IPS DF 6.9 (cell line): ENCODE results near the gene PITPNC1.

Experiments
- DNase-seq: peaks from one replicate; pipeline ENCODE4 v3.0.0-alpha.2; 2013; ENCODE audit warnings: low read depth, low spot score
- H3K27ac ChIP-seq: one replicate; pipeline ENCODE4 v1.5.1; 2013; ENCODE audit warnings: low read length, control low read depth
- H3K27me3 ChIP-seq: 2 replicates; pipeline ENCODE4 v1.6.1; 2013; ENCODE audit warnings: mild to moderate bottlenecking, low read length; ENCODE audit not compliant: control insufficient read depth, insufficient read depth
- H3K36me3 ChIP-seq: 2 replicates; pipeline ENCODE4 v1.6.1; 2013; ENCODE audit warnings: low read length; ENCODE audit not compliant: control insufficient read depth, insufficient read depth
- H3K4me1 ChIP-seq: 2 replicates; pipeline ENCODE4 v1.6.1; 2013; ENCODE audit warnings: low read length; ENCODE audit not compliant: control insufficient read depth, insufficient read depth
- H3K4me3 ChIP-seq: 2 replicates; pipeline ENCODE4 v1.5.1; 2013; ENCODE audit warnings: mild to moderate bottlenecking, low read length
- H3K9me3 ChIP-seq: 2 replicates; pipeline ENCODE4 v1.6.1; 2013; ENCODE audit warnings: low read length, inconsistent platforms; ENCODE audit not compliant: control insufficient read depth, insufficient read depth
- WGBS: extraction: QIAGEN DNeasy Blood & Tissue Kit; methylation state at CpG from one replicate; pipeline ENCODE4 v1.1.7; 2013; ENCODE audit warnings: mixed read lengths, missing lambda C conversion rate; ENCODE audit not compliant: insufficient read length, insufficient coverage; 5-methylcytosine and 5-hydroxymethylcytosine counted together

Gene PITPNC1

GRCh38 chr17:67675481-67675880 lies 298.4 kb downstream of the PITPNC1 start:
- Histone ChIP-seq H3K9me3 (no peaks in the 10 kb centered on the region), H3K27me3 (no peaks in the 10 kb centered on the region), H3K4me1 (no peaks in the 10 kb centered on the region), H3K27ac (no peak overlapping the region), H3K36me3 (no peaks in the 10 kb centered on the region), H3K4me3 (no peak overlapping the region)
- no CpG with 5 or more reads among the region's 4 CpGs for WGBS
- no peak for DNase-seq

GRCh38 chr17:67676305-67676704 lies 299.2 kb downstream of the PITPNC1 start:
- no CpG with 5 or more reads among the region's 4 CpGs for WGBS
- DNase-seq, result no peak
- no peak overlapping the region for H3K27ac ChIP-seq
- no peaks in the 10 kb centered on the region for H3K9me3 ChIP-seq
- H3K36me3 ChIP-seq, result no peaks in the 10 kb centered on the region
- H3K27me3 ChIP-seq, result no peaks in the 10 kb centered on the region
- H3K4me3 ChIP-seq, result no peak overlapping the region
- no peaks in the 10 kb centered on the region for H3K4me1 ChIP-seq

- Histone ChIP-seq H3K27ac (no peak overlapping the region), H3K27me3 (no peaks in the 10 kb centered on the region), H3K4me1 (no peaks in the 10 kb centered on the region), H3K9me3 (no peaks in the 10 kb centered on the region), H3K4me3 (no peak overlapping the region), H3K36me3 (no peaks in the 10 kb centered on the region)
- DNase-seq, result no peak
- WGBS, result no CpG with 5 or more reads among the region's 2 CpGs
Measured at GRCh38 chr17:67678414-67678813, 301.3 kb downstream of the PITPNC1 start.

- Histone ChIP-seq H3K27me3 (no peaks in the 10 kb centered on the region), H3K4me1 (no peaks in the 10 kb centered on the region), H3K9me3 (no peaks in the 10 kb centered on the region), H3K36me3 (no peaks in the 10 kb centered on the region), H3K27ac (no peak overlapping the region), H3K4me3 (no peak overlapping the region)
- no peak for DNase-seq
- WGBS, result no CpG with 5 or more reads among the region's 2 CpGs
Measured at GRCh38 chr17:67679225-67679624, 302.1 kb downstream of the PITPNC1 start.

GRCh38 chr17:67679721-67680120 lies 302.6 kb downstream of the PITPNC1 start:
- Histone ChIP-seq H3K4me1 (no peaks in the 10 kb centered on the region), H3K4me3 (no peak overlapping the region), H3K27me3 (no peaks in the 10 kb centered on the region), H3K36me3 (no peaks in the 10 kb centered on the region), H3K27ac (no peak overlapping the region), H3K9me3 (no peaks in the 10 kb centered on the region)
- DNase-seq, result no peak
- WGBS, result no CpG with 5 or more reads among the region's 6 CpGs

- WGBS, result 100% methylated on average over 1 of the region's 8 CpGs
- Histone ChIP-seq H3K27ac (no peak overlapping the region), H3K27me3 (no peaks in the 10 kb centered on the region), H3K4me1 (no peaks in the 10 kb centered on the region), H3K9me3 (no peaks in the 10 kb centered on the region), H3K4me3 (no peak overlapping the region), H3K36me3 (no peaks in the 10 kb centered on the region)
- DNase-seq, result no peak
Measured at GRCh38 chr17:67680445-67681224, 303.6 kb downstream of the PITPNC1 start.

- no peak overlapping the region for H3K27ac ChIP-seq
- no peak for DNase-seq
- no peak overlapping the region for H3K4me3 ChIP-seq
- no peaks in the 10 kb centered on the region for H3K4me1 ChIP-seq
- no peaks in the 10 kb centered on the region for H3K36me3 ChIP-seq
- no peaks in the 10 kb centered on the region for H3K9me3 ChIP-seq
- H3K27me3 ChIP-seq, result no peaks in the 10 kb centered on the region
- no CpG with 5 or more reads among the region's 2 CpGs for WGBS
Measured at GRCh38 chr17:67682196-67682595, 305.1 kb downstream of the PITPNC1 start.

GRCh38 chr17:67685351-67685750 lies 308.3 kb downstream of the PITPNC1 start:
- Histone ChIP-seq H3K27ac (no peak overlapping the region), H3K4me3 (no peak overlapping the region), H3K27me3 (no peaks in the 10 kb centered on the region), H3K9me3 (no peaks in the 10 kb centered on the region), H3K36me3 (no peaks in the 10 kb centered on the region), H3K4me1 (no peaks in the 10 kb centered on the region)
- no peak for DNase-seq
- WGBS, result no CpG with 5 or more reads among the region's 3 CpGs

DNA sequence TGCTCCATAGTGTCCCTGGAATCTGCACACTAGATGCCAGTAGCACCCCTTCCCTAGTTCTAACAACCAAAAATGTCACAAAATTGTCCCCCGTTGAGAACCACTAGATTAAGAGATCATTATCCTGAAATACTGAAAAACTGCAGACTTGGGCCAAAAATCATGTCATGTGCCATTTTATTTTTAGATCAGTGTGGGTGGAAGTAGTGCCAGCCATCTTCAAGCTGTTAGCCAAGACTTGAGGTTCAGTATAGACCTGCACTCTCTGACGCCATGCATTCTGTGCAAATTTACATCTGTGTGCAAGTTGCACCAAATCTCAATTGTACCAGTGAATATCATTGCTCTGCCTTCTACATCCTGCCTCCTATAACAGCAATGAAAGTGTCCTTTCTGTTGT lies 309.2 kb downstream of the PITPNC1 start:
- Histone ChIP-seq H3K36me3 (no peaks in the 10 kb centered on the region), H3K27ac (no peak overlapping the region), H3K27me3 (no peaks in the 10 kb centered on the region), H3K4me3 (no peak overlapping the region), H3K4me1 (no peaks in the 10 kb centered on the region), H3K9me3 (no peaks in the 10 kb centered on the region)
- no peak for DNase-seq
- WGBS, result no CpG with 5 or more reads among the region's 2 CpGs

GRCh38 chr17:67687511-67687910 lies 310.4 kb downstream of the PITPNC1 start:
- WGBS, result no CpG with 5 or more reads among the region's 2 CpGs
- no peaks in the 10 kb centered on the region for H3K27me3 ChIP-seq
- no peaks in the 10 kb centered on the region for H3K9me3 ChIP-seq
- no peaks in the 10 kb centered on the region; the same call in 1 of the 2 replicates for H3K36me3 ChIP-seq
- no peak for DNase-seq
- H3K27ac ChIP-seq, result no peak overlapping the region
- no peak overlapping the region for H3K4me3 ChIP-seq
- no peaks in the 10 kb centered on the region for H3K4me1 ChIP-seq
